ENCODE measurements around the gene C19orf38.

GRCh38 chr19:10899151-10899653, 51.0 kb downstream of the C19orf38 start:
- TF ChIP-seq, protein P1, sequence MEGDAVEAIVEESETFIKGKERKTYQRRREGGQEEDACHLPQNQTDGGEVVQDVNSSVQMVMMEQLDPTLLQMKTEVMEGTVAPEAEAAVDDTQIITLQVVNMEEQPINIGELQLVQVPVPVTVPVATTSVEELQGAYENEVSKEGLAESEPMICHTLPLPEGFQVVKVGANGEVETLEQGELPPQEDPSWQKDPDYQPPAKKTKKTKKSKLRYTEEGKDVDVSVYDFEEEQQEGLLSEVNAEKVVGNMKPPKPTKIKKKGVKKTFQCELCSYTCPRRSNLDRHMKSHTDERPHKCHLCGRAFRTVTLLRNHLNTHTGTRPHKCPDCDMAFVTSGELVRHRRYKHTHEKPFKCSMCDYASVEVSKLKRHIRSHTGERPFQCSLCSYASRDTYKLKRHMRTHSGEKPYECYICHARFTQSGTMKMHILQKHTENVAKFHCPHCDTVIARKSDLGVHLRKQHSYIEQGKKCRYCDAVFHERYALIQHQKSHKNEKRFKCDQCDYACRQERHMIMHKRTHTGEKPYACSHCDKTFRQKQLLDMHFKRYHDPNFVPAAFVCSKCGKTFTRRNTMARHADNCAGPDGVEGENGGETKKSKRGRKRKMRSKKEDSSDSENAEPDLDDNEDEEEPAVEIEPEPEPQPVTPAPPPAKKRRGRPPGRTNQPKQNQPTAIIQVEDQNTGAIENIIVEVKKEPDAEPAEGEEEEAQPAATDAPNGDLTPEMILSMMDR (IDR thresholded peaks at IDR 0.05), result no peak
- no peak for TF ChIP-seq EZH2 (IDR thresholded peaks at IDR 0.05; ENCODE audit: borderline replicate concordance, insufficient read depth, low read depth, low read length, poor library complexity, severe bottlenecking)
